Right forelimb (tissue), 1 donor: ENCODE results near the gene CYP2F1.
"Not testable (repeated sequence)": the region's sequence is repeated elsewhere in the genome, so short reads cannot be mapped to it uniquely, and the experiment has no call there.

Experiments
- DNase-seq: peaks from one replicate; pipeline ENCODE4 v3.0.0-alpha.2; 2018

The CYP2F1 gene

GRCh38 chr19:41127801-41128300 is 13.6 kb downstream of the CYP2F1 start:
- DNase-seq: peak; percentile 72

- no peak for DNase-seq
These were observed 14.5 kb downstream of the CYP2F1 start for GRCh38 chr19:41128692-41129091.

GRCh38 chr19:41131186-41131585 is 17.0 kb downstream of the CYP2F1 start:
- no peak for DNase-seq

- DNase-seq: no peak
These were observed 19.0 kb downstream of the CYP2F1 start for GRCh38 chr19:41133260-41133659.

GRCh38 chr19:41134616-41135015 is 20.4 kb downstream of the CYP2F1 start:
- DNase-seq: no peak

GRCh38 chr19:41135390-41136384 is 21.5 kb downstream of the CYP2F1 start:
- peak; percentile 79 for DNase-seq

GRCh38 chr19:41136636-41137455 is 22.6 kb downstream of the CYP2F1 start:
- DNase-seq: no peak

- peak; percentile 53 for DNase-seq
These were observed 30.2 kb downstream of the CYP2F1 start for GRCh38 chr19:41144403-41144802.

- DNase-seq: no peak
These were observed 35.6 kb downstream of the CYP2F1 start for GRCh38 chr19:41149831-41150230.

- not testable (repeated sequence) for DNase-seq
These were observed 36.8 kb downstream of the CYP2F1 start for GRCh38 chr19:41150986-41151385.

- no peak for DNase-seq
These were observed 39.8 kb downstream of the CYP2F1 start for GRCh38 chr19:41154060-41154459.

GRCh38 chr19:41156207-41156606 is 42.0 kb downstream of the CYP2F1 start:
- DNase-seq: no peak

GRCh38 chr19:41159881-41160280 is 45.6 kb downstream of the CYP2F1 start:
- no peak for DNase-seq

GRCh38 chr19:41161903-41162302 is 47.7 kb downstream of the CYP2F1 start:
- no peak for DNase-seq

- DNase-seq: no peak
These were observed 52.9 kb downstream of the CYP2F1 start for GRCh38 chr19:41166944-41167804.

- DNase-seq: no peak
These were observed 58.3 kb downstream of the CYP2F1 start for GRCh38 chr19:41172297-41173164.

- DNase-seq: no peak
These were observed 60.2 kb downstream of the CYP2F1 start for GRCh38 chr19:41174297-41174928.

GRCh38 chr19:41175801-41176777 is 61.9 kb downstream of the CYP2F1 start:
- DNase-seq: no peak
